Omental fat pad (tissue), 4 donors: ENCODE results near the gene GRIK5. TPM values are rescaled to one million over a fixed set of nuclear protein-coding genes. Genes with fewer than 3 reads are reported as not detected.

Experiments
- ATAC-seq: fragments of 150-250 bp; one replicate; pipeline ENCODE4 v1.9.1; 2016; ENCODE audit warnings: mild to moderate bottlenecking, moderate library complexity; ENCODE audit not compliant: low FRiP score
- DNase-seq: peaks from one replicate; pipeline ENCODE4 v3.0.0-alpha.2; 2019; ENCODE audit warnings: low spot score
- total RNA-seq, 4 donors: library from RNA; depleted of rRNA; stranded (reverse); fragments of >200 nt; gene quantifications; one replicate each; pipeline ENCODE4 v1.1.0, GENCODE V29; 2016
- TF ChIP-seq, protein P1 (sequence below), 3 donors: fragments of 450-650 bp; IDR thresholded peaks; one replicate each; pipeline ENCODE4 v1.5.1; 2016 to 2017; ENCODE audit warnings: antibody characterized with exemption in 3 of 3, mild to moderate bottlenecking in 3 of 3, moderate library complexity in 2 of 3

The GRIK5 gene
- total RNA-seq, 4 donors from 2014 or later: 0.32 to 2.1 (median 1.6) TPM

DNA sequence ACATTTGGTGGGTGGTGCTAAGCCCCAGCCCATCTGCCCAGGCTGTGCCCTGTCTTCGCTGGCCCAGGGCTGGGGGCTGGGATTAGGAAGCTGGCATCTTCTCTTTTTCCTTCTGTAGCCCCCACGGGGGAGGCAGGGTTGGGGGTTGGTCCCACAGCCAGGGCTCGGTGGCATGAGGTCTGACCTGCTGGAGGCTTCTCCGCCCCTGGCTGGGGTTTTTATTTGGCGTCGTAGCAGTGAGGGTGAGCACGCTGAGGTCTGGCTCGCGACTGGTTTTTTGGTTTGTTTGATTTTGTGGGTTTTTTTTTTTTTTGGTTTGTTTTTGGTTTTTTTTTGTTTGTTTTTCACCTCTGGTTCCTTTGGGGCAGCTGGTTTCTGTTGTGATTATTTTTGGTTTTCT, 20.7 kb upstream of the GRIK5 start:
- TF ChIP-seq, protein P1, sequence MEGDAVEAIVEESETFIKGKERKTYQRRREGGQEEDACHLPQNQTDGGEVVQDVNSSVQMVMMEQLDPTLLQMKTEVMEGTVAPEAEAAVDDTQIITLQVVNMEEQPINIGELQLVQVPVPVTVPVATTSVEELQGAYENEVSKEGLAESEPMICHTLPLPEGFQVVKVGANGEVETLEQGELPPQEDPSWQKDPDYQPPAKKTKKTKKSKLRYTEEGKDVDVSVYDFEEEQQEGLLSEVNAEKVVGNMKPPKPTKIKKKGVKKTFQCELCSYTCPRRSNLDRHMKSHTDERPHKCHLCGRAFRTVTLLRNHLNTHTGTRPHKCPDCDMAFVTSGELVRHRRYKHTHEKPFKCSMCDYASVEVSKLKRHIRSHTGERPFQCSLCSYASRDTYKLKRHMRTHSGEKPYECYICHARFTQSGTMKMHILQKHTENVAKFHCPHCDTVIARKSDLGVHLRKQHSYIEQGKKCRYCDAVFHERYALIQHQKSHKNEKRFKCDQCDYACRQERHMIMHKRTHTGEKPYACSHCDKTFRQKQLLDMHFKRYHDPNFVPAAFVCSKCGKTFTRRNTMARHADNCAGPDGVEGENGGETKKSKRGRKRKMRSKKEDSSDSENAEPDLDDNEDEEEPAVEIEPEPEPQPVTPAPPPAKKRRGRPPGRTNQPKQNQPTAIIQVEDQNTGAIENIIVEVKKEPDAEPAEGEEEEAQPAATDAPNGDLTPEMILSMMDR (IDR thresholded peaks at IDR 0.05): no peak
- DNase-seq (no peak), ATAC-seq (no peak)

DNA sequence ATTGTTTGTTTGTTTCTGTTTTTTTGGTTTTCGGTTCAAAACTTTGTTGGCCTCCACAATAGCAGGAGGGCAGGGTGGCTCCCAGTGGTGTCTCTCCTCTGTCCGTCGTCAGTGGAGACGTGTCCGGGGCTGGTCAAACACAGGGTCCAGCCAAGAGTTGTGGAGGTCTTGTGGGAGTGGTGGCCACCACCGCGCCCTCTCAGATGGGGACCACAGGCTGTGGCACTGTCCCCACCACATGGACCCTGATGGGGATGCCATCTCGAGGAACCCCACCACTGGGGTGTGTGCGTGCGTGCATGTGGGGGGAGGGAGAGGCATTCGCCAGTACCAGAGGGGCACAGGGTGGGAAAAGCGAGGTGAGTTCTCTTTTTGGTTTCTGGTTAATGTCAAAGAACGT, 19.8 kb upstream of the GRIK5 start:
- ATAC-seq (no peak), DNase-seq (no peak)
- TF ChIP-seq, protein P1 (IDR thresholded peaks at IDR 0.05): no peak

DNA sequence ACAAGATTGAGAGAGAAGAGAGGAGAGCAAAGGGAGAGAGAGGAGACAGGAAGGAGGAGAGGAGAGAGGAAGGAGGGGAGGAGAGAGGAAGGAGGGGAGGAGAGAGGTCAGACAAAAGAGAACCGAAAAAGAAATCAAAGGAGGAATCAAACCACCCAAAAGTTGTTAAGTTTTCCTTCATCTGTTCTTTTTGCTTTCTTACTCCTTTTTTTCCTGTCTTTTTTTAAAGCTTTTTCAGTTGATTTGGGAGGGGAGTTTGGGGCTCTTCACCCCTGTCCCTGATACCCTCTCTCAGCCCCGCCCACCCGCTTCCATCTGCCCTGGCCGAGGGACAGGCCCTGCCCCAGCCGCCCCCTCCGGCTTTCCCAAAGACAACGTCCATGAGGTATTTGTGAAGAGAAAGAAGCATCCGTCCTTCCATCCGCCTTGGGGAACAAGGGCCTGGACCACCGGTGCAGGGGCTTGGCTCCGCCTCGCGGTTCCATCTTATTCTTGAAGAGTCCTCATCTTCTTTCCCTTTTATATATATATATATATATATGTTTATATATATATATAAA, 19.3 kb upstream of the GRIK5 start:
- ATAC-seq: no peak
- DNase-seq: no peak
- TF ChIP-seq, protein P1 (IDR thresholded peaks at IDR 0.05): no peak

DNA sequence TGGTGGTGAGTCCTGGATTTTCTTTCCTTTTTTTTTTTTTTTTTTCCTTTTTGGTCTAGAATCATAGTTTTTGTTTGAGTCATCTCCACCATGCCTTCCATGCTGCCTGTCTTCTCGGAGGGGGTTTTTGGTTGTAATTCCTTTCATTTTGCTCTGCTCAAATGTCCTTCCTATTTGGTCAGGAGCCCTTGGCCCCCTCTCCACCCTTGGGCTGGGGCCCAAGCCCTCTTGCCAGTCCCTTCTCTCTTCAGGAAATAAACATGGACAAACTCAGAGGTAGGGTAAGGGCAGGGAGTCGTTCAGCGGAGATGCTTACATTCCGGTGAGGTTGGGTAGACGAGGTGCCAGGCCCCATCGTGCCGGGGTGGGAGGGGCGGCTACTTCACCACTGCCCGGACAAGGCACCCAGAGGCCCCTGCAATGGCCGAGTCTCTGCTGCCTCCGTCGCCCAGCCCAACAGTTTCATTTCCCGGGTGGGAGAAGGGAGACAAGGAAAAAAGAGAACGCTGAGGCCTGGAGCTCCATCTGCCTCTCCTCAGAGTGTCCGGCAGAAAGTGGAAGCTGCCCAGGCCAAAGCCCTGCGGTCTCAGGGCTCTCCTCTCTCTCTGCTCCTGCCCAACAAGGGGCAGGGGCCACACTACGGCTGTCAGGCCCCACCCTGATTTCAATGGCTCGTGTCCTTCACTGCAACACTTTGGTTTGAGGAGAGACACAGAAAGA, 18.6 kb upstream of the GRIK5 start:
- TF ChIP-seq, protein P1 (IDR thresholded peaks at IDR 0.05): no peak
- no peak for DNase-seq
- ATAC-seq: no peak

DNA sequence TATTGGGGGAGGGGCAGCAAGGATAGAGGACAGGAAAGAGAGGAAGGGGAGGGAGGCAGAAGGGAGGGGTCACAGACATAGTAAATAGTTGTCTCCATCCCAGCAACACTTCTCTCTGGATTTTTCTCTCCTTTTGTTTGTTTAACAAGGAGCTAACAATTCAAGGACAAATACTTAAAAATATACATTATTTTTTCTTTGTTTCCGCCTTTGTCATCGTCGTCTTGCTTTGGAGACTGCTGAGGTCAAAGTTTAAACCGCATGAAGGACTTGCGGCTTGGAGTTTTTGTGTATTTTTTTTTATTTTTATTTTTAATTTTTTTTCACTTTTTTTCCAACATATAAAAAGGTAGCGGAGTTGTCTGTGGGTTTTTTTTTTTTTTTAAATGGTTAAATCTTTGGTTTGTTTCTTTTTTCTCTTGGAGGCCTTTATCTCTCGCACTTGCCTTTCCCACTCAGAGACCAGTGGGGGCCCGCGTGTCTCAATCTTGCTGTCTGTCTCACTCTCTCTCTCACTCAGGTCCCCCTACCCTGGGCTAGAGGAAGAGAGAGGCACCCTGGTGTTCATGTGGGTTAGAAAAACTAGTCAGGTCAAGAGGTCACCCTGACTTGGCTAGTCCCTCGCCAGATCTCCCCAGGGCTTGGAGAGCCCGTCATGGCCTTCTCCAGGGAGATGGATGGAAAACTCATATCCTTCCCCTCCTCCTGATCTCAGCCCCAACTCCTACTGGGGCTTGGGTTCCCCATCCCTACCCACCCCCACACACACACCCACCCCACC, 17.0 kb upstream of the GRIK5 start:
- DNase-seq: no peak
- TF ChIP-seq, protein P1 (IDR thresholded peaks at IDR 0.05): no peak
- ATAC-seq: no peak

DNA sequence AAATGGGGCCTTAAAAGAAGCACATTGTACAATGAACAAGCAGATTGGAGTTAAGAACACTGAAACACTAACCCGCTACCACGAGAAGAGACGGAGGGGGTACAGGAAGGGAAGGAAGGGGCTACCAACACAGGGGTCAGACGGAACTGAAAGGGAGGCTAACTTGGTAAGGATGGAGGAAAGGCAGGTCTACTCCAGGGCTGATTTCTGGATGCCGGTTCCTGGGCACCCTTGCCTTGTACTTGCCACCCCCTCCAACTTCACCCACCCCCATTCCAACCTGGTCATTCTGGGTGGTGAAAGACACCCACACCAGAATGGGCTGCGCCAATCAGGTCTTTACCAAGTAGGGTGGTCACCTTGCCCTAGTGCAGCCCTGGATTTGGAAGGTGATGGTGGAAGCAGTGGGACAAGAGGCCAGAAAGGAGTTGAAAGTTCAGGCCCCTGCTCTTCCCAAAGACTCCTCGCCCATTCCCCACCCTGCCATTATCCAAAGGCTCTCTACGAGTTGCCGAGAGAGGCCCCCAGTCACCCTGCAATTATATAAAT, 16.3 kb upstream of the GRIK5 start:
- ATAC-seq: no peak
- TF ChIP-seq, protein P1 (IDR thresholded peaks at IDR 0.05): no peak
- no peak for DNase-seq
